H9 (cell line): ENCODE data around the gene UBXN10. TPM values are rescaled to one million over a fixed set of nuclear protein-coding genes. Genes with fewer than 3 reads are reported as not detected.

ENCODE experiments used
- DNase-seq: peaks from one replicate; pipeline ENCODE4 v3.0.0-alpha.2; 2017
- H2AFZ ChIP-seq: one replicate; pipeline ENCODE4 v1.6.1; 2013; ENCODE audit warnings: mild to moderate bottlenecking, low read length, control low read depth, moderate library complexity
- H2AK5ac ChIP-seq: 2 replicates; pipeline ENCODE4 v1.6.1; 2013; ENCODE audit warnings: low read length, control low read depth, mixed read lengths; ENCODE audit not compliant: insufficient read length
- H2BK120ac ChIP-seq: one replicate; pipeline ENCODE4 v1.6.1; 2013; ENCODE audit warnings: low read depth, mild to moderate bottlenecking, low read length, control low read depth, inconsistent platforms; ENCODE audit not compliant: poor library complexity, severe bottlenecking
- H2BK12ac ChIP-seq: 2 replicates; pipeline ENCODE4 v1.6.1; 2013; ENCODE audit warnings: low read length, control low read depth, mixed read lengths, low read depth; ENCODE audit not compliant: insufficient read length
- H2BK15ac ChIP-seq: 2 replicates; pipeline ENCODE4 v1.6.1; 2013; ENCODE audit warnings: low read depth, low read length, control low read depth
- H2BK20ac ChIP-seq: one replicate; pipeline ENCODE4 v1.6.1; 2013; ENCODE audit warnings: low read depth, mild to moderate bottlenecking, low read length, control low read depth, inconsistent platforms; ENCODE audit not compliant: poor library complexity, severe bottlenecking
- H2BK5ac ChIP-seq: 2 replicates; pipeline ENCODE4 v1.6.1; 2013; ENCODE audit warnings: low read length, control low read depth, mixed read lengths; ENCODE audit not compliant: insufficient read length
- H3K14ac ChIP-seq: 2 replicates; pipeline ENCODE4 v1.6.1; 2013; ENCODE audit warnings: low read length, control low read depth; ENCODE audit not compliant: insufficient read depth
- H3K18ac ChIP-seq: 2 replicates; pipeline ENCODE4 v1.6.1; 2013; ENCODE audit warnings: low read depth, mild to moderate bottlenecking, mixed read lengths, low read length, control low read depth; ENCODE audit not compliant: insufficient read length
- H3K23ac ChIP-seq: 2 replicates; pipeline ENCODE4 v1.6.1; 2013; ENCODE audit warnings: low read length, control low read depth, mixed read lengths, low read depth; ENCODE audit not compliant: insufficient read length
- H3K23me2 ChIP-seq: 2 replicates; pipeline ENCODE4 v1.6.1; 2013; ENCODE audit warnings: low read depth, mild to moderate bottlenecking, mixed read lengths, low read length, control low read depth; ENCODE audit not compliant: insufficient read length, poor library complexity, severe bottlenecking
- H3K27ac ChIP-seq: 2 replicates; pipeline ENCODE4 v1.5.1; 2013; ENCODE audit warnings: low read length, control low read depth, mixed read lengths, low read depth; ENCODE audit not compliant: insufficient read length
- H3K27me3 ChIP-seq: 2 replicates; pipeline ENCODE4 v1.6.1; 2013; ENCODE audit warnings: low read length, control low read depth, inconsistent platforms; ENCODE audit not compliant: insufficient read depth
- H3K4ac ChIP-seq: 2 replicates; pipeline ENCODE4 v1.6.1; 2013; ENCODE audit warnings: low read depth, mild to moderate bottlenecking, control low read depth, inconsistent platforms, low read length, moderate library complexity
- H3K4me1 ChIP-seq: 2 replicates; pipeline ENCODE4 v1.6.1; 2013; ENCODE audit warnings: low read length, control low read depth, inconsistent platforms; ENCODE audit not compliant: insufficient read depth
- H3K4me2 ChIP-seq: 2 replicates; pipeline ENCODE4 v1.6.1; 2013; ENCODE audit warnings: low read length, control low read depth, mixed read lengths; ENCODE audit not compliant: insufficient read length, insufficient read depth
- H3K56ac ChIP-seq: 2 replicates; pipeline ENCODE4 v1.6.1; 2013; ENCODE audit warnings: low read depth, mild to moderate bottlenecking, mixed read lengths, low read length, control low read depth; ENCODE audit not compliant: insufficient read length
- H3K79me1 ChIP-seq: 2 replicates; pipeline ENCODE4 v1.6.1; 2013; ENCODE audit warnings: low read depth, mild to moderate bottlenecking, moderate library complexity, low read length, control low read depth, inconsistent platforms; ENCODE audit not compliant: insufficient read depth, poor library complexity, severe bottlenecking
- H3K79me2 ChIP-seq: 2 replicates; pipeline ENCODE4 v1.6.1; 2013; ENCODE audit warnings: low read length, control low read depth, inconsistent platforms; ENCODE audit not compliant: insufficient read depth
- H3K9ac ChIP-seq: 2 replicates; pipeline ENCODE4 v1.6.1; 2013; ENCODE audit warnings: low read length, control low read depth, mixed read lengths; ENCODE audit not compliant: insufficient read length; ENCODE audit errors: extremely low read depth
- H3K9me3 ChIP-seq: one replicate; pipeline ENCODE4 v1.6.1; 2013; ENCODE audit warnings: low read depth, low read length, inconsistent platforms; ENCODE audit not compliant: control insufficient read depth
- H3T11ph ChIP-seq: one replicate; pipeline ENCODE4 v1.6.1; 2013; ENCODE audit warnings: mild to moderate bottlenecking, low read length, control low read depth, inconsistent platforms
- H4K20me1 ChIP-seq: one replicate; pipeline ENCODE4 v1.6.1; 2013; ENCODE audit not compliant: control insufficient read depth, insufficient read length, insufficient read depth
- H4K5ac ChIP-seq: 2 replicates; pipeline ENCODE4 v1.6.1; 2013; ENCODE audit warnings: low read depth, mild to moderate bottlenecking, mixed read lengths, low read length, control low read depth; ENCODE audit not compliant: insufficient read length
- H4K8ac ChIP-seq: replicated peaks from 2 replicates; pipeline ENCODE4 v1.6.1; 2013; ENCODE audit warnings: low read length, control low read depth, mixed read lengths, low read depth; ENCODE audit not compliant: insufficient read length
- H4K91ac ChIP-seq: 2 replicates; pipeline ENCODE4 v1.6.1; 2013; ENCODE audit warnings: low read depth, mild to moderate bottlenecking, moderate library complexity, mixed read lengths, low read length, control low read depth; ENCODE audit not compliant: insufficient read length
- H3K27ac Mint-ChIP-seq, 3 experiments: 2 replicates in 2 of 3; 3 replicates in 1 of 3; pipeline ENCODE4 v1.8.0; 2020 to 2021; ENCODE audit warnings: mixed read lengths in 3 of 3, mild to moderate bottlenecking in 1 of 3, moderate library complexity in 1 of 3
- H3K27me3 Mint-ChIP-seq: 2 replicates; pipeline ENCODE4 v1.8.0; 2021; ENCODE audit warnings: low read depth, mild to moderate bottlenecking, moderate library complexity, mixed read lengths
- H3K36me3 Mint-ChIP-seq, 3 experiments: 2 replicates in 2 of 3; 3 replicates in 1 of 3; pipeline ENCODE4 v1.8.0; 2020 to 2021; ENCODE audit warnings: low read depth in 3 of 3, mixed read lengths in 3 of 3; ENCODE audit not compliant: insufficient read depth in 1 of 3
- H3K4me1 Mint-ChIP-seq, 2 experiments: 2 replicates each; pipeline ENCODE4 v1.8.0; 2020; ENCODE audit warnings: mixed read lengths in 2 of 2
- H3K4me3 Mint-ChIP-seq, 2 experiments: 2 replicates in 1 of 2; 3 replicates in 1 of 2; pipeline ENCODE4 v1.8.0; 2020 to 2021; ENCODE audit warnings: mild to moderate bottlenecking in 2 of 2, mixed read lengths in 2 of 2, moderate library complexity in 1 of 2
- H3K9me3 Mint-ChIP-seq, 2 experiments: 2 replicates in 1 of 2; 3 replicates in 1 of 2; pipeline ENCODE4 v1.8.0; 2020; ENCODE audit warnings: mild to moderate bottlenecking in 2 of 2, mixed read lengths in 2 of 2, moderate library complexity in 1 of 2
- WGBS: extraction: QIAGEN DNeasy Blood & Tissue Kit; methylation state at CpG from one replicate; pipeline ENCODE4 v1.1.7; 2013; ENCODE audit warnings: missing lambda C conversion rate, low lambda C conversion rate, mixed read lengths; ENCODE audit not compliant: insufficient read length; ENCODE audit errors: extremely low coverage; 5-methylcytosine and 5-hydroxymethylcytosine counted together
- total RNA-seq: library from RNA; stranded (reverse); gene quantifications from 2 replicates; pipeline ENCODE4 v1.2.1, GENCODE V29; 2021
- TF ChIP-seq, protein P1 (sequence below): fragments of 200-600 bp; sonication (generic); conservative IDR thresholded peaks from 3 replicates; pipeline ENCODE4 v1.8.0; 2021; ENCODE audit warnings: antibody characterized with exemption, mild to moderate bottlenecking

UBXN10 gene
- total RNA-seq, 1 experiment from 2014 or later, result 0.59 TPM

- Histone ChIP-seq H3K4me1 (no peaks in the 10 kb centered on the region), H2BK5ac (no peak overlapping the region), H3K79me1 (no peaks in the 10 kb centered on the region), H4K5ac (no peak overlapping the region), H3K23ac (no peak overlapping the region), H3T11ph (no peak overlapping the region), H2BK12ac (no peak overlapping the region), H2BK15ac (no peak overlapping the region), H3K9me3 (no peaks in the 10 kb centered on the region), H3K18ac (no peak overlapping the region), H3K27me3 (no peaks in the 10 kb centered on the region), H3K4ac (no peak overlapping the region), H3K4me2 (no peak overlapping the region), H4K91ac (no peak overlapping the region), H4K8ac (no peak overlapping the region), H4K20me1 (no peaks in the 10 kb centered on the region), H2AK5ac (no peak overlapping the region), H3K14ac (no peak overlapping the region), H3K79me2 (no peaks in the 10 kb centered on the region), H3K9ac (no peak overlapping the region), H2BK20ac (no peak overlapping the region), H3K23me2 (no peaks in the 10 kb centered on the region), H2AFZ (no peak overlapping the region), H2BK120ac (no peak overlapping the region), H3K56ac (no peak overlapping the region), H3K27ac (no peak overlapping the region)
- H3K4me3 Mint-ChIP-seq, result no peak overlapping the region
- H3K4me1 Mint-ChIP-seq, result peaks cover 0 to 7% of the 10 kb centered on the region in 2 experiments; a peak in 1 of 4 replicates
- no CpG with 5 or more reads among the region's 7 CpGs for WGBS
- TF ChIP-seq, protein P1, sequence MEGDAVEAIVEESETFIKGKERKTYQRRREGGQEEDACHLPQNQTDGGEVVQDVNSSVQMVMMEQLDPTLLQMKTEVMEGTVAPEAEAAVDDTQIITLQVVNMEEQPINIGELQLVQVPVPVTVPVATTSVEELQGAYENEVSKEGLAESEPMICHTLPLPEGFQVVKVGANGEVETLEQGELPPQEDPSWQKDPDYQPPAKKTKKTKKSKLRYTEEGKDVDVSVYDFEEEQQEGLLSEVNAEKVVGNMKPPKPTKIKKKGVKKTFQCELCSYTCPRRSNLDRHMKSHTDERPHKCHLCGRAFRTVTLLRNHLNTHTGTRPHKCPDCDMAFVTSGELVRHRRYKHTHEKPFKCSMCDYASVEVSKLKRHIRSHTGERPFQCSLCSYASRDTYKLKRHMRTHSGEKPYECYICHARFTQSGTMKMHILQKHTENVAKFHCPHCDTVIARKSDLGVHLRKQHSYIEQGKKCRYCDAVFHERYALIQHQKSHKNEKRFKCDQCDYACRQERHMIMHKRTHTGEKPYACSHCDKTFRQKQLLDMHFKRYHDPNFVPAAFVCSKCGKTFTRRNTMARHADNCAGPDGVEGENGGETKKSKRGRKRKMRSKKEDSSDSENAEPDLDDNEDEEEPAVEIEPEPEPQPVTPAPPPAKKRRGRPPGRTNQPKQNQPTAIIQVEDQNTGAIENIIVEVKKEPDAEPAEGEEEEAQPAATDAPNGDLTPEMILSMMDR, result no peak
- H3K27ac Mint-ChIP-seq, result no peak overlapping the region
- DNase-seq, result peak; percentile 19
- no peaks in the 10 kb centered on the region; a peak in 1 of 5 replicates for H3K9me3 Mint-ChIP-seq
- H3K36me3 Mint-ChIP-seq, result no peaks in the 10 kb centered on the region
- peaks cover 2% of the 10 kb centered on the region for H3K27me3 Mint-ChIP-seq
These were observed 44.4 kb upstream of the UBXN10 start for GRCh38 chr1:20141466-20141865.
